GM21619 (cell line): ENCODE measurements around the gene DRAXIN.

Experiments
- ATAC-seq: cut with Tn5 transposase; IDR thresholded peaks from one replicate; pipeline ENCODE4 v1.9.1; 2021; ENCODE audit not compliant: unreplicated experiment

DRAXIN gene

DNA sequence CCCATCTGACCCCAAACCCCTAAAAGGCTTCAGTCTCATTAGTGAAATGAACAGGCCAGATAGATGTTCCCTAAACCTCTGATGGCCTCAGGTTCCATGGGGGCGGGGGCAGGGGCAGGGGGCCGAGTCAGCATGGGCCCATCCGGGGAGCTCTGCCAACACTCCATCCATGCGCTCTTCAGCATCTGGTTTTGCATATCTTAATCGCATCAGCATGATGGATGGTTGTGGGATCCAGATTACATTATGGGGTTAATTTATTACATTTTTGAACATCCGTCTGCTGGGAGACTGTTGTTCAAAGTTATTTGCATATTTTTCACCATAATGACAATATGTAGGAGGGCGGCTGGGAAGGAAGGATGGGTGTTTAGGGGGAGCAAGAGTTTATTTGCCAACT is 7.4 kb upstream of the DRAXIN start:
- no peak for ATAC-seq

DNA sequence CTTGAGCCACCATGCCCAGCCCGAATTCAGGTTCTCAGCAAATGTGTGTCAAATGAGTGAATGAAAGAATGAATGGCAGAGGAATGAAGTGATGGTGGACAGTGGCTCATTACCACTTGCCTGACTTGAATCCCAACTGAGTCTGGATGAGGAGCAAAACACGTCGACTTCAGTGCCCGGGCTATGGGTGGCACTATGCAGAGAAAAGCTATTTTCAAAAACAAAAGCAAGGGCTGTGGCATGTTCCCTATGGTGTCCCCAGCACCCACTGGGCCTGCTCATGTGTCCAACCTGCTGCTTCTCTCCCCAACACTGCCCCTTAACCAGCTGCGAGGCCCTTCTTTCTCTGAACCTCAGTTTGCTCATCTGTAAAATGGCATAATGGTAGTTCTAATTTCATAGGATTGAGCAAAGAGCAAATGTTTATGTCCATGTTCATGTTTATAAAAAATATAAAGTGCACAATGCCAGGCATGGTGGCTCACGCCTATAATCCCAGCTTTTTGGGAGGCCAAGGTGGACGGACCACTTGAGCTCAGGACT is 6.2 kb upstream of the DRAXIN start:
- ATAC-seq, result no peak

DNA sequence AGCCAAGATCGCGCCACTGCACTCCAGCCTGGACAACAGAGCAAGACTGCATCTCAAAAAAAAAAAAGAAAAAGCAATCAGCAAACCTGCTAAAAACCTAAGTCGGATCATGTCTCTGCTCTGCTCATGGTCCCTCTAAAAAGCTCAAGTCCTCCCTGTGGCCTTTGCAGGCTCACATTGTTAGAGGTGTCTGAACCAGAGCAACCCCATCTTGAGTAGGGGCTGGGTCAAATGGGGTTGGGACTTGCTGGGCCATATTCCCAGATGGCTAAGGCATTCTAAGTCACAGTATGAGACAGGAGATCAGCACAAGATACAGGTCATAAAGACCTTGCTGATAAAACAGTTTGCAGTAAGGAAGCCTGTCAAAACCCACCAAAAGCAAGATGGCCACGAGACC is 3.0 kb upstream of the DRAXIN start:
- no peak for ATAC-seq

DNA sequence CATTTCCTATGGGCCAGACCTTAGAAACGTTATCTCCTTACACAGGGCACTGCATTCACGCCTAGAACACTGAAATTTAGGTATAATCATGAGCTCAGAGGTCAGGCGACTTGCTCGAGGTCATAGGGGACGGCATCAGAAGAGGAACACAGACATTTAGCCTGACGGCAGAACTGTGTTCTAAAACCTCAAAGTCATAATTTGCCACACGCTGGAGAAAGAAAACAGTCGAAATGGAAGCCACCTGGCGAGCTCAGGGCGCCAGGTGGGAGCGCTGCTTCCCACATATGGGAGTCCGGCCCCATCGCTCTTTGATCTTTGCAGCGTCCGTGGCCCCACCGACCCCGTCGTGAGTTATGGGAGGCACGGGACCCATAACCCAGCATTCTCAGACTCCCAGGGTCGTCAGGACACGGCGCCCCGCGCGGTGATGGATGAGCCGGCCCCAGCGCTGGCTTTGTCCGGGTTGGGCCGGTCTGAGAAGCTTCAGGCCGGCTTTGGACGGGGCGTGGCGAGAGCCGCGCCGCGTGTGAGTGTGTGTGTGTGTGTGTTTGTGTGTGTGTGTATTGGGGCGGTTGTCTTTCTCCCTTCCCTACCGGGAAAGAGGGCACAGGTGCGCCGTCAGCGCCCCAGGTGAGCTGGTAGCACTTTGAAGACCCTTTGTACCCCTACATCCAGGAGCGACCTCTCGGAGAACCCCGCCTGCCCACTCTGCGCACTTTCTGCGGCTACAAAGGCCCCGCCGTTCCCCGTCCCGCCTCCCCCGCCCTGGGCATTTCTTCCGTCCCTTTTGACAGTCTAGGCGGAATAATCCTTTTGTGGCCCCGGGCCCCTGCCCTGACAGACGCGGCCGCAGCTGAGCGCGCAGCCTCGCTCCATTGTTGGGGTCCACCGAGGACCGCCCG is 861 bp upstream of the DRAXIN start:
- no peak for ATAC-seq

DNA sequence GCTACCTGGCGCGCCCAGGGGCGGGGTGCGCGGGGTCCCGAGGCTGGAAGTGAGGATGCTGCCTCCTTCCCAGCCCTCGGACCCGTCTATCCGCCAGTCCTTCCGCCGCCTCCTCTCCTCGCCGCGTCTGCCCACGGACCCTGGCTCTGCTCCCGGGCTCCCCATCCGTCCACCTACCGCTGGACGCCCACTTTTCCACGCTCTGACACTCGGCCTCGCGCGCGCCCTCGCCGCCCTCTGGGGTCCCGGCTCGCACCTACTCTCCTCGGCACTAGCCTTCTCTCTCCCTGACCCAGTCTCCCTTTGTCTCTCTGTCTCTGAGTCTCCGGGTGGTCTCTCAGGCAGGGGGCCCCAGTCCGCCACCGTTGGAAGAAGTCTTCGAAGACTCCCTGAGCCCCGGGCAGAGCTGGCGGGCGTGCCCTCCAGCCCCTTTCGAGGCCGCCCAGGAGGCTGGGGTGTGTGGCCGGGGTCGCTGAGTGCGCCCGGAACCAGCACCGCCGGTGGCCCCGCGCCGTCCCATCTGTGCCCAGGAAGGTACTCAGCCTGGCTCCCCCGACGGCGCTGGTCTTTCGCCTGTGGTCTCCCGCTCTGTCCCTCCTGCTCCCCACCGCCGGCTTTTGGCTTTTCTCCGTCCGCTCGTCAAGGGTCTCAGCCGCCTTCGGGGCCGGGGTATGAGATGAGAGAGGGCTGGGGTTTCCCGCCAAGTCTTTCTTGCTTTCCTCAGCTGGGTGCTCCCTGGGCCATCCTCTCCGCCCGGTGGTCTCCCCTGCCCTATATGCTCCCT is 610 bp downstream of the DRAXIN start:
- ATAC-seq, result no peak

DNA sequence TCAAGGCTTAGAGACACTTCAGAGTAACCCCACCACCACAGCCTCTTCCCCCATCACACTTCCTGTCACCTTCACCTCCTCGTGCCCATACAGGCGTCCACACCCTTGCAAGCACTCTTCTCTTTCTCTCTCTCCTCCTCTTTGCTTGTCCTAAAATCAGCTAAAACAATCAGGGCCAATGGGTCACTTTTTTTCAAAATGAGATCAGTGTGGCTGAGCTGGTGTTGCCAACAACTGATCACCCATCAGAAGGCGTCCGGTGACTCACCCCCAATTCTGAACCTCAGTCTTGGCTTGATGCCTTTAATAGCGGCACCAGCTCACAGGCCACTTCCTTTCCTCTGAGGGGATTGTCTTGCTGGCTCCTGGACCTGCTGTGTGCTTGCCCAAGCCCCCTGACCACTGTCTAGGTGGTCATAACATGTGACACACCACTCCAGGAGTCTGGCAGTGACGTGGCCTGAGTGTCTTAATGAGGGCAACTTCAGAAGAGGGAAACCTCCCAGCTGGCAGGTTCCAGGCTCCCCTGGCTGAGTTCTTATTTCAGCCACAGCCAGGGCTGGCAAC is 1.6 kb downstream of the DRAXIN start:
- no peak for ATAC-seq

DNA sequence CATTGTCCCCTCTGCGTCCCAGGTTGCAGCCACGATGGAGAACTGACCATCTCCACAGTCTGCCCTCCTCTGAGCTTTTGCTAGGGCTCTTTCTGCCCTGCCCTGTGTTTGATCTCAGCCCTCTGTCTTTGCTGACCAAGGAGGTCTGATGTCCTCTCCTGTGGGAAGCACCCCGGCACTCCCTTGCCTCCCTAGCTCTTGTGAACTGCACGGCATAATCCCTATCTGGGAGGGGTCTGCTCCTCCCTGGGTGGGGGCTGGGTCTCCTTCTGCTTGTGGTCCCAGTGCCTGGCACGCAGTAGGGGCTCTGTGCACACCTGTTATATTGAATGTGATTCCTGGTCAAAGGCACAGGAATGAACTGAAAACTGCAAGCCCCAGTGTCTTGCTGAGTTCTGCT is 2.4 kb downstream of the DRAXIN start:
- no peak for ATAC-seq

DNA sequence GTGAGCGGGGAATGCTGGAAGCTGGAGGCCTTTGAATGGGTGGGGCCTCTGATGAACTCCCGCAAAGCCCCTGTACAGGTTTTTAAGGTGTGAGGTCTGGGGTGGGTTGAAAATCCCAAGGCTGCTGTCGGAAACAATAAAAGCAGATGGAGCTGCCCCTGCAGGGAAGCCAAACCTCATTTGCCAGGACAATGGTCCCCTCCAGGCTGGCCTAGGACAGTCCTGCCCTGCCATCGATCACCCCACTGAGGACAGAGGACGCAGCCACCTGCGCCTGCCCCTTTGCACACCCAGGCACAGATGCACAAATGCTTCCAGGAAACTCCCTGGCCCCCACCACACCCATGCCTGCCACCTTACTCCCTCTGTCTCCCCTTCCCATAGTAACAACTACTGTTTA is 4.4 kb downstream of the DRAXIN start:
- ATAC-seq, result no peak

DNA sequence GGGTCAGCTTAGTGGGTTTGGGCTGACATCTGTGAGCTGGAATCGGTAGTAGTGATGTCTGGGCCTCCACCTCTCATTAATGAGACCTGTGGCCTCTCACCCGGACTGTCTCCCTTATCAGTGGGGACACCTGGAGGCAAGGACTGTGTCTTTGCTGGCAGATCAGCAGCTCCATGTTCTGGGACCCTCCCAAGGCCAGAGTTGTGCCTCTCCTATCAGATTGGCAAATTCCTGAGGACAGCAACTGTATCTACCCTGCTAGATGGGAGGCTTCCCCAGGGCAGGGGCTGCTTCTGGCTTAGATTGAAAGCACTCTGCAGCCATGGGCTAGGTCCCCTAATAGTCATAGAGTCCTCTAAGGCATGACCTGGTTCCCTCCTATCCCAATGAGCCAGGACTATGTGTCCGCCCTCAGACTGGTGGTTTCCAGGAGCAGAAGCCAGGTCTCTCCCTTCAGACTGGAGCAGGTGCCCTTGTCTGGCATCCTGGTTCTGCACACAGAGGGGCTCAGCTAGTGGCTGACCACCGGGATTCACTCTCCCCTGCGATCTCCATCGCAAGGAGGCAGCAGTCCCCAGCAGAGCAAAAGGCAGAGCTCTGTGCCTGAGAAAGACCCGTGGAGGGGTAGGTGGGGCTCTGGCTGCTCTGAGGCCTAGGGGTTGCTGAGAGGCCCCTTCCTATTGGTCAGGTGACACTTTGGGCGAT is 5.8 kb downstream of the DRAXIN start:
- ATAC-seq, result no peak

DNA sequence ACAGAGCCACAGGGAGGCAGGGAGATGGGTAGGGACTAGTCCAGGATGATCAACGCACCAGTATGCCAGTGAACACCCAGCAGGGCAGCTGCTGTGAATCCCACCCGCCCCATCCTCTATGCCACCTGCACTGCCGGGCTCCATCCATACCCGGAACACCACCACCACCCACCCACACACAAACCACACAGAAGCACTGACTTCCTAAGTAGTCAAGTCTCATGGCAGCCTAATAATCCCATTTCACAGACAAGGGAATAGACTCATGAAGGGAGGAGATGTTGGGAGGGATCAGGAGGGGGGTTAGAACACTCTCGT is 6.3 kb downstream of the DRAXIN start:
- no peak for ATAC-seq

DNA sequence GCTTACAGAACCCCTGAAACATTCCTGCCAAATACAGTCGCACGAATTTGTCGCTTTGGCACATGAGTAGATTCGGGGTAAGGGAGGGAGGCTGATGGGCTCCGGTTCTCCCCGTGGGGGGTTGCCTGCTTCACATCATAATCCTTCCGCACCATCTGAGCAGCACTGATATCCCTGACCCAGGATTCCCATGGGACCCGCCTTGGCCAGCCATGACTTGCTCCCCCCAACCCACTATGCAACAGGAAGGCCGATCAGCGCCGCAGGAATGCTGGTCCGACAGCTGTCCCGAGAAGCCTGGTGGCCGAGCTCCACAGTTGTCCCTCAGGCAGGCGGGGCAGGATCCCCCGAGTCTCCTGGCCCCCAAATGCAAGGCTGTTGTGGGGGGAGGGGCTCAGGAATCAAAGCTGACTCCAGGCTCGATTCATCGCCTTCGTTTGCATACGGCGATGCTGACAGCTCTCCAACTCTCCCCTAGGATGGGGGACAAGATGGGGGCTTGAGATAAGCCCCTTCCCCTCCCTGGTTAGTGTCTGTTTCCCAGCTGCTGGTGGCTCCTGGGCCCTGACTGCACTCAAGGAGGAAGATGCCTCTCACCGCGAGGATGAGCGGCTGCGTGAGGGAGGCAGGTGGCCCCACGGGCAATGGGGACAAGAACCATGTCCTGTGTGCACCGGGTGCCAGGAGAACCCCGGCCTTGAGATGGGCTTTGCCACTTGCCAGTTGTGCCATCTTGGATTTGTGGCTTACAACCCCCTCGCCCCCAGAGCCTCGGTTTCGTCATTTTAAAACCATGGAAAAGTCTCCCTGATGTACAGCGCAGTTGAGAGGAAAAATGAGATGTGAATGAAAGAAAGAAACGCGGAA is 9.3 kb downstream of the DRAXIN start:
- ATAC-seq, result no peak

DNA sequence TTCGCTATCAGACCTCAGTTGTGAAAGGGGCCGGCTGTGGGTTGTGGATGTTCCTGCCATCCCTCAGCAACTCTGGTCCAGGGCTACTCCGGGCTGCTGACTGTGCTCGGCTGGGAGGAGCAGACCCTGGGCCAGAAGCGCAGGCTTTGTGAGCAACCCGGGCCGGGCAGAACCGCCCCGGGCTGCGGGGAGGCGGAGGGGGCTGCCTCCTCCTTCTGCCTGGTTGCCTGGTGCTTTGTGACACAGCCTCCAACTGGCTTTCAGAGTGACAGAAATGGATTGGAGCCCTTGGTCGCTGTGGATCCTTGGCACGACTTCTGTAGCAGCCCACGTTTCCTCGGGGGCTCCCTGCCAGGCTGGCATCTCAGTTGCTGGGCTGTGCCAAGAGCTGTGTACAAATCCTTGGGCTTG is 10.0 kb downstream of the DRAXIN start:
- ATAC-seq, result no peak

DNA sequence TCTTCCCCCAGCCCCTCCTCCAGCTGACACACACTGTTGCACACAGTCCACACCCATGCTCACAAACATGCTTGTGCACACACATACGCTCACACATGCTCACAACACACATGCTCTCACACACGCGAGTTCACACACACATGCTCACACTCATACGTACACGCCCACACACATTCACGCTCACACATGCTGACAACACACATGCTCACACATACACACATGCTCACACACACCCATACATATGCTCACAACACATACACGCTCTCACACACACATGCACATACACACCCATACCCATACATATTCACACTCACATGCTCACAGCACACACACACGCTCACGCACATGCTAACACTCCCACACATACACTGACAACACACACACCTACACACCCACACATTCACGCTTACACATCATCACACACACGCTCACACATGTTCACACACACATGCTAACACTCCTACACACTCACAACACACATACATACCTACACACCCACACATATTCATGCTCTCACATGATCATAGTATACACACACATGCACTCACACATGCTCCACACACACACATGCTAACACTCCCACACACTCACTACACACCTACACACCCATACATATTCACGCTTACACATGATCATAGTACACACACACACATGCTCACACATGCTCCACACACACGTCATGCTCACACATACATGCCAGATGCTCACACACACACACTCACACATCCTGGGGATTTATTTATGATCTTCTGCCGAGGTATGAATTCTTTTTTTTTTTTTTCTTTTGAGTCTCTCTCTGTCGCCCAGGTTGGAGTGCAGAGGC is 10.7 kb downstream of the DRAXIN start:
- no peak for ATAC-seq

DNA sequence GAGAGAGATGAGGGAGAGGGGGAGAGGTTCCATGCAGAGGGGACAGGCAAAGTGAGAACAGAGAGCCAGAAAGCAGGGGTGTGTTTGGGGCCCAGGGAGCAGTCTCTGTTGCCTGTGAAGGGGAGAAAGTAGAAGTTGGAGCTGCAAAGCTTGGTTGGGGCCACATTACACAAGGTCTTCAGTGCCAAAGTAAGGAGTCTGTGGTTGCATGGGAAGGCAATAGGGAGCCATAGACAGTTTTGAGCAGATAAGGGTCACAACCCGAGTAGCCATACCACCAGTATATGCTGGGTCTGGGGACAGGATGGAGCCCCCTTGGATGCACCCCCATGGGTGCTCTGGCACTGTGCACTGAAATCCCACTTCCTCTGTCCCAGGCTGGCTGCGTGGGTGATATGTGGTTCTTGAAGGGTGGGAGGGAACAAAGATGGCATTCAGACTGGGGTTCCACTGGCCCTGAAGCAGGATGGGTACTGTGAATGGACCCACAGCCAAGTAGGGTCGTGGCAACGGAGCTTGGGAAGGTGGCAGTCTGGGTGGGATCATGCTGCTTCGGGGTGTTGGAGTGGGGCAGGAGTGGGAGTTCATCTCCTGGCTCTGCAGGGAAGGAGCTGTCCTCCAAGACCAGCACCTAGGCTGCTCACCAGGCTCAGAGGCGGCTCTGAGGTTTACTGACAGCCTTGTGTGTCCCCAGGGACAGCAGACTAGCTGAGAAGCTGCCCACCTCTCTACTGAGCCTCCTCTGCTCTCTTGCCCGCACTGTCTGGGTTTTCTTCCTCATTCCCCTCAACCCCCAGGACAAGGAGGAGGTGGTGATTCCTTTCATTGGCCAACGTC is 12.1 kb downstream of the DRAXIN start:
- ATAC-seq, result no peak

DNA sequence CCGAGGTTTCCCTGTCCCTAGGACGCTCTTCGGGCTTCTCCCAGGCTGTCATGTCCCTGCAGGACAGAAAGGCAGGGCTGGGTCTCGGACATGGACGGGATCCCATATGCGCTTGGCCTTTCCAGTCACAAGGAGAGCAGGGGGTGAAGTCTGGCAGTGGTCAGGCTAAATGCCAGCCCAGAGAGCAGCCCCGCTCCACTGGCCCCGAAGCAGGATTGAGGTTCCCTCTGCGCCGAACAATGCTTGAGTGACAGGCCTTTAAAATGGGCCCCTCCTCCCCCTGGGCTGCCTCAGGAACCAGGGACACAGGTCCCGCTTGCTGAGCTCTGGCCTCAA is 12.7 kb downstream of the DRAXIN start:
- ATAC-seq, result no peak

DNA sequence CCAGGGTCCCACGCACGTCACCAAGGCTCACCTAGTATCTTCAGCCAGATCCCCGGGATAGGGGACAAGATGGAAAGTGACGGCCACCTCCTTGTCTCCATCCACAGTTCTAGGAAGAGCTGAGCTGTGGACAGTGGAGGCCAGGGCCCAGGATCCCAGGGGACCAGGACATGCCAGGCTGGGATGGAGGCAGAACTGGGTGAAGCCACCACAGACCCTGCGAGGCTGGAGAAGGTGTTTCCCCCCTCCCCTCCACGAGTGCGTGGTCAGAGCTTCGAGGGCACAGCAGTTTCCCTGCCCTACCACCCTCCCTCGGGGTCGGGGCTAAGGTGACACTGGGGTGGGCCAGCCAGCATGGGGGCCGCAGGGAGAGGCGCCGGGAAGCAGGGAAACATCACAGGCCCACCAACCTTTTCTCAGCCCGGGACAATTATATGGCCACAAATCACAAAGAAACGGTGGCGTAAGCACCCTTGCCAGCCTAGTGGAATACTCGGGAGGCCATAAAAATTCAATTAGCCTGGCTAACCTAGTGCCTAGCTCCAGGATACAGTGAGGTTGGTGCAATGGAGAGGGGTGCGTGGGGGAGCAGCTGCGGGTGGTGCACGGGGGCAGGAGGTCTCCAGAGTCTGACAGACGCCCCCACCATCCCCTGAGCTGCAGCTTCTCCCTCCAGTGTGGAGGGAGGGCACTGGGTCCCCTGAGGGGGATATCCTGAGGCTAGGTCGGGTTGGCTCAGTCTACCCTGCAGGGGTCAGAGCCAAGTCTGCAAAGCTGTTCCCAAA is 13.4 kb downstream of the DRAXIN start:
- no peak for ATAC-seq

DNA sequence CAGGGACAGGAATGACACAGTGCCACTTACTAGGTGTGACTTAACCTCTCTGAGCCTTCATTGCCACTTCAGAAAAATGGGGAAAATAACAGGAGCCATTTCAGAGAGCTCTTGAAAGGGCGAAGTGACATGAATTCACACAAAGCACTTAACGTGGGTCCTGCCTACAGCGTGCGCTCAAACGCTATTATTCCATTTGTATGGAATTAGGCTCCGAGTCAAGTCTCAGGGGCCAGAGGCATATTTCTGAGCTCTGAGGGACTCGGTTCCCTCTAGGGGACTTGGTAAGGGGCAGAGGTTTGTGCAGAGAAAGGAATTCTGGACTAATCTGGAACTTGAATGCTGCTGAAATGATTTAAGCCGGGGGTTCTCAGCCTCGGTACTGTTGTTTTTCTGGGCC is 14.1 kb downstream of the DRAXIN start:
- no peak for ATAC-seq

DNA sequence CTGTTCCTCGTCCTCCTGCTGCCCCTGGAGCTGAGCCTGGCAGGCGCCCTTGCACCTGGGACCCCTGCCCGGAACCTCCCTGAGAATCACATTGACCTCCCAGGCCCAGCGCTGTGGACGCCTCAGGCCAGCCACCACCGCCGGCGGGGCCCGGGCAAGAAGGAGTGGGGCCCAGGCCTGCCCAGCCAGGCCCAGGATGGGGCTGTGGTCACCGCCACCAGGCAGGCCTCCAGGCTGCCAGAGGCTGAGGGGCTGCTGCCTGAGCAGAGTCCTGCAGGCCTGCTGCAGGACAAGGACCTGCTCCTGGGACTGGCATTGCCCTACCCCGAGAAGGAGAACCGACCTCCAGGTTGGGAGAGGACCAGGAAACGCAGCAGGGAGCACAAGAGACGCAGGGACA is 14.8 kb downstream of the DRAXIN start:
- ATAC-seq, result no peak
